Keratinocyte (primary cell): ENCODE data around the gene PDE4C.

Experiments used
- EZH2 ChIP-seq: IDR thresholded peaks from one replicate; pipeline ENCODE4 v1.6.1; 2012; ENCODE audit warnings: inconsistent platforms, mild to moderate bottlenecking, low read length, moderate library complexity
- TF ChIP-seq, protein P1 (sequence below), 3 experiments: IDR thresholded peaks in 1 of 3; conservative IDR thresholded peaks in 1 of 3; optimal IDR thresholded peaks in 1 of 3; 2 replicates in 2 of 3; 3 replicates in 1 of 3; pipeline versions ENCODE3 to v1.5.1; 2011; ENCODE audit warnings: low read length in 3 of 3, mild to moderate bottlenecking in 3 of 3, moderate library complexity in 2 of 3, control low read depth in 1 of 3, inconsistent platforms in 1 of 3; ENCODE audit not compliant: insufficient read depth in 2 of 3; ENCODE audit errors: extremely low read depth in 1 of 3

DNA sequence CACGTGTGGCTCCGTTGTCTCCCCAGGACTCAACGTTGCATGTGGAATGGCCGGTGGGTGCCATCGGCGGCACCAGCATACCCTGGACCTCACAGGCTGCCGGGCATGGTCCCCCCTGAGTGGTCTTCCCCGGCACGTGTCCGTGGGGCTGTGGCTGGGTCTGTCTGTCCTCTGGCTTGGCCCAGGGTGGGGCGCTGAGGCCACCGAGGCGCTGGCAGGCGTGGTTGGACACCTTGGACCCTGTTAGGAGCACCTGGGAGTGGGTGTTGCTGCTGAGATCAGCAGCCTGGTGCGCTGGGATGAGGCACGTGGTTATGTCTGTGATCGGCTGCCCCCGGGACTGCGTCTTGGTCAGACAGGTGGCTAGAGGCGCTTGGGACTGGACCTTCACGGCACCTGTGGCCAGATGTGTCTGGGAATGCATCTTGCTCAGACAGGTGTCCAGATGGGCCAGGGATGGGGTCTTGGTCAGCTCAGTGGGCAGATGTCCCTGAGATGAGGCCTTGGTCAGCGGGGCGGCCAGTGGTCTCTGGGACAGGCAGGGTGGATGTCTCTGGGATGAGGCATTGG is 38.8 kb upstream of the PDE4C start:
- TF ChIP-seq, protein P1, sequence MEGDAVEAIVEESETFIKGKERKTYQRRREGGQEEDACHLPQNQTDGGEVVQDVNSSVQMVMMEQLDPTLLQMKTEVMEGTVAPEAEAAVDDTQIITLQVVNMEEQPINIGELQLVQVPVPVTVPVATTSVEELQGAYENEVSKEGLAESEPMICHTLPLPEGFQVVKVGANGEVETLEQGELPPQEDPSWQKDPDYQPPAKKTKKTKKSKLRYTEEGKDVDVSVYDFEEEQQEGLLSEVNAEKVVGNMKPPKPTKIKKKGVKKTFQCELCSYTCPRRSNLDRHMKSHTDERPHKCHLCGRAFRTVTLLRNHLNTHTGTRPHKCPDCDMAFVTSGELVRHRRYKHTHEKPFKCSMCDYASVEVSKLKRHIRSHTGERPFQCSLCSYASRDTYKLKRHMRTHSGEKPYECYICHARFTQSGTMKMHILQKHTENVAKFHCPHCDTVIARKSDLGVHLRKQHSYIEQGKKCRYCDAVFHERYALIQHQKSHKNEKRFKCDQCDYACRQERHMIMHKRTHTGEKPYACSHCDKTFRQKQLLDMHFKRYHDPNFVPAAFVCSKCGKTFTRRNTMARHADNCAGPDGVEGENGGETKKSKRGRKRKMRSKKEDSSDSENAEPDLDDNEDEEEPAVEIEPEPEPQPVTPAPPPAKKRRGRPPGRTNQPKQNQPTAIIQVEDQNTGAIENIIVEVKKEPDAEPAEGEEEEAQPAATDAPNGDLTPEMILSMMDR (optimal IDR thresholded peaks at IDR 0.05 in 1 of 3, IDR thresholded peaks at IDR 0.05 in 1 of 3, conservative IDR thresholded peaks at IDR 0.05 in 1 of 3; ENCODE audit: extremely low read depth in 1 of 3, insufficient read depth in 2 of 3, low read length in 3 of 3): no peak
- no peak for TF ChIP-seq EZH2
